ENCODE data around the gene ATP2B2. TPM values are rescaled to one million over a fixed set of nuclear protein-coding genes. Genes with fewer than 3 reads are reported as not detected.

ATP2B2 gene
- total RNA-seq, 1 experiment from 2014 or later = not detected

GRCh38 chr3:10361375-10361774, 144.0 kb downstream of the ATP2B2 start:
- H3K27ac Mint-ChIP-seq (ENCODE audit: low read depth, unreplicated experiment) = no peak overlapping the region
- BruUV-seq (replicated peaks) = no TSS peak
- peaks cover 23% of the 10 kb centered on the region for H3K27me3 Mint-ChIP-seq (ENCODE audit: insufficient read depth, unreplicated experiment)
- no peak for TF ChIP-seq CTCF (IDR thresholded peaks at IDR 0.05; ENCODE audit: unreplicated experiment)
- H3K4me1 Mint-ChIP-seq (ENCODE audit: insufficient read depth, unreplicated experiment) = peaks cover 3% of the 10 kb centered on the region
- no peak overlapping the region for H3K4me3 Mint-ChIP-seq (ENCODE audit: unreplicated experiment)
- CTCF ChIA-PET = interaction anchor here (0.7 to 1.7 kb wide), 4 partner anchors 15 to 377 kb away, joined by 3 to 5 read pairs (median 4); no protein-coding TSS in a partner anchor
- POLR2A ChIA-PET = interaction anchor here (0.6 kb wide), 1 partner anchor 481 kb away, joined by 3 read pairs; no protein-coding TSS in a partner anchor
- intact Hi-C loops (cut with micrococcal nuclease) = no loop called here
- no peaks in the 10 kb centered on the region for H3K36me3 Mint-ChIP-seq (ENCODE audit: insufficient read depth, unreplicated experiment)
- no peak for DNase-seq (ENCODE audit: unreplicated experiment)
- H3K9me3 Mint-ChIP-seq (ENCODE audit: unreplicated experiment) = peaks cover 7% of the 10 kb centered on the region

GRCh38 chr3:10360478-10360877, 144.9 kb downstream of the ATP2B2 start:
- no TSS peak for BruUV-seq (replicated peaks)
- peaks cover 23% of the 10 kb centered on the region for H3K27me3 Mint-ChIP-seq (ENCODE audit: insufficient read depth, unreplicated experiment)
- intact Hi-C loops (cut with micrococcal nuclease) = no loop called here
- no peaks in the 10 kb centered on the region for H3K36me3 Mint-ChIP-seq (ENCODE audit: insufficient read depth, unreplicated experiment)
- DNase-seq (ENCODE audit: unreplicated experiment) = no peak
- no peak overlapping the region for H3K27ac Mint-ChIP-seq (ENCODE audit: low read depth, unreplicated experiment)
- ChIA-PET CTCF (interaction anchor here (0.6 to 1.7 kb wide), 4 partner anchors 12 to 378 kb away, joined by 3 to 5 read pairs (median 3); no protein-coding TSS in a partner anchor), POLR2A (interaction anchor here (0.6 kb wide), 1 partner anchor 346 kb away, joined by 3 read pairs; no protein-coding TSS in a partner anchor)
- no peak overlapping the region for H3K4me3 Mint-ChIP-seq (ENCODE audit: unreplicated experiment)
- no peaks in the 10 kb centered on the region for H3K4me1 Mint-ChIP-seq (ENCODE audit: insufficient read depth, unreplicated experiment)
- peaks cover 3% of the 10 kb centered on the region for H3K9me3 Mint-ChIP-seq (ENCODE audit: unreplicated experiment)
- TF ChIP-seq CTCF (IDR thresholded peaks at IDR 0.05; ENCODE audit: unreplicated experiment) = no peak

GRCh38 chr3:10359761-10360161, 145.6 kb downstream of the ATP2B2 start:
- H3K4me1 Mint-ChIP-seq (ENCODE audit: insufficient read depth, unreplicated experiment) = no peaks in the 10 kb centered on the region
- no TSS peak for BruUV-seq (replicated peaks)
- H3K36me3 Mint-ChIP-seq (ENCODE audit: insufficient read depth, unreplicated experiment) = no peaks in the 10 kb centered on the region
- H3K27ac Mint-ChIP-seq (ENCODE audit: low read depth, unreplicated experiment) = no peak overlapping the region
- H3K4me3 Mint-ChIP-seq (ENCODE audit: unreplicated experiment) = no peak overlapping the region
- intact Hi-C loops (cut with micrococcal nuclease) = no loop called here
- H3K9me3 Mint-ChIP-seq (ENCODE audit: unreplicated experiment) = no peaks in the 10 kb centered on the region
- POLR2A ChIA-PET = no interaction called here
- DNase-seq (ENCODE audit: unreplicated experiment) = no peak
- CTCF ChIA-PET = interaction anchor here (1.0 kb wide), 1 partner anchor 15 kb away, joined by 3 read pairs; no protein-coding TSS in a partner anchor
- H3K27me3 Mint-ChIP-seq (ENCODE audit: insufficient read depth, unreplicated experiment) = peaks cover 23% of the 10 kb centered on the region
- no peak for TF ChIP-seq CTCF (IDR thresholded peaks at IDR 0.05; ENCODE audit: unreplicated experiment)

GRCh38 chr3:10358309-10358980, 146.9 kb downstream of the ATP2B2 start:
- DNase-seq (ENCODE audit: unreplicated experiment) = no peak
- Mint-ChIP-seq H3K27ac (ENCODE audit: low read depth, unreplicated experiment) (no peak overlapping the region), H3K36me3 (ENCODE audit: insufficient read depth, unreplicated experiment) (no peaks in the 10 kb centered on the region), H3K27me3 (ENCODE audit: insufficient read depth, unreplicated experiment) (peaks cover 33% of the 10 kb centered on the region), H3K4me3 (ENCODE audit: unreplicated experiment) (no peak overlapping the region), H3K4me1 (ENCODE audit: insufficient read depth, unreplicated experiment) (no peaks in the 10 kb centered on the region), H3K9me3 (ENCODE audit: unreplicated experiment) (no peaks in the 10 kb centered on the region)
- ChIA-PET CTCF (interaction anchor here (3.2 kb wide), 1 partner anchor 14 kb away, joined by 20 read pairs; no protein-coding TSS in a partner anchor), POLR2A (no interaction called here)
- TF ChIP-seq CTCF (IDR thresholded peaks at IDR 0.05; ENCODE audit: unreplicated experiment) = no peak
- no TSS peak for BruUV-seq (replicated peaks)
- intact Hi-C loops (cut with micrococcal nuclease) = no loop called here
